ENCODE measurements around the gene SASH1. TPM values are rescaled to one million over a fixed set of nuclear protein-coding genes. Genes with fewer than 3 reads are reported as not detected.
"Not testable (repeated sequence)": the region's sequence is repeated elsewhere in the genome, so short reads cannot be mapped to it uniquely, and the experiment has no call there.

SASH1 gene
- total RNA-seq, 1 donor from 2014 or later = 61.3 TPM

GRCh38 chr6:148583631-148584030, 241.0 kb downstream of the SASH1 start:
- Mint-ChIP-seq H3K27me3 (peaks cover 20% of the 10 kb centered on the region), H3K27ac (no peak overlapping the region), H3K4me1 (ENCODE audit: unreplicated experiment) (no peaks in the 10 kb centered on the region), H3K4me3 (no peak overlapping the region), H3K9me3 (peaks cover 11% of the 10 kb centered on the region), H3K36me3 (no peaks in the 10 kb centered on the region)
- TF ChIP-seq, protein P1, sequence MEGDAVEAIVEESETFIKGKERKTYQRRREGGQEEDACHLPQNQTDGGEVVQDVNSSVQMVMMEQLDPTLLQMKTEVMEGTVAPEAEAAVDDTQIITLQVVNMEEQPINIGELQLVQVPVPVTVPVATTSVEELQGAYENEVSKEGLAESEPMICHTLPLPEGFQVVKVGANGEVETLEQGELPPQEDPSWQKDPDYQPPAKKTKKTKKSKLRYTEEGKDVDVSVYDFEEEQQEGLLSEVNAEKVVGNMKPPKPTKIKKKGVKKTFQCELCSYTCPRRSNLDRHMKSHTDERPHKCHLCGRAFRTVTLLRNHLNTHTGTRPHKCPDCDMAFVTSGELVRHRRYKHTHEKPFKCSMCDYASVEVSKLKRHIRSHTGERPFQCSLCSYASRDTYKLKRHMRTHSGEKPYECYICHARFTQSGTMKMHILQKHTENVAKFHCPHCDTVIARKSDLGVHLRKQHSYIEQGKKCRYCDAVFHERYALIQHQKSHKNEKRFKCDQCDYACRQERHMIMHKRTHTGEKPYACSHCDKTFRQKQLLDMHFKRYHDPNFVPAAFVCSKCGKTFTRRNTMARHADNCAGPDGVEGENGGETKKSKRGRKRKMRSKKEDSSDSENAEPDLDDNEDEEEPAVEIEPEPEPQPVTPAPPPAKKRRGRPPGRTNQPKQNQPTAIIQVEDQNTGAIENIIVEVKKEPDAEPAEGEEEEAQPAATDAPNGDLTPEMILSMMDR (conservative IDR thresholded peaks at IDR 0.05) = no peak
- DNase-seq (ENCODE audit: extremely low spot score, unreplicated experiment) = no peak

DNA sequence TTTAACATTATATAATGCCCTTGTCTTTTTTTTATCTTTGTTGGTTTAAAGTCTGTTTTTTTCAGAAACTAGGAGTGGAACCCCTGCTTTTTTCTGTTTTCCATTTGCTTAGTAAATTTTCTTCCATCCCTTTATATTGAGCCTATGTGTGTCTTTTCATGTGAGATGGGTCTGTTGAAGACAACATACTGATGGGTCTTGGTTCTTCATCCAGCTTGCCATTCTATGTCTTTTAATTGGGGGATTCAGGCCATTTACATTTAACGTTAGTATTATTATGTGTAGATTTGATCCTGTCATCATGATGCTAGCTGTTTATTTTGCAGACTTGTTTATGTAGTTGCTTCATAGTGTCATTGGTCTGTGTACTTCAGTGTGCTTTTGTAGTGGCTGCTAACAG, 243.0 kb downstream of the SASH1 start:
- not testable (repeated sequence) for H3K36me3 Mint-ChIP-seq

GRCh38 chr6:148590883-148591282, 248.2 kb downstream of the SASH1 start:
- Mint-ChIP-seq H3K4me1 (ENCODE audit: unreplicated experiment) (no peaks in the 10 kb centered on the region), H3K4me3 (no peak overlapping the region), H3K9me3 (peaks cover 6% of the 10 kb centered on the region), H3K27ac (no peak overlapping the region), H3K27me3 (peaks cover 5% of the 10 kb centered on the region), H3K36me3 (no peaks in the 10 kb centered on the region)
- TF ChIP-seq, protein P1 (conservative IDR thresholded peaks at IDR 0.05) = no peak
- no peak for DNase-seq (ENCODE audit: extremely low spot score, unreplicated experiment)

More for the DNA sequence above, 243.0 kb downstream of the SASH1 start:
- H3K27me3 Mint-ChIP-seq; H3K27ac Mint-ChIP-seq; H3K4me1 Mint-ChIP-seq (ENCODE audit: unreplicated experiment); DNase-seq (ENCODE audit: extremely low spot score, unreplicated experiment); H3K4me3 Mint-ChIP-seq: not testable (repeated sequence)
- peaks cover 11% of the 10 kb centered on the region for H3K9me3 Mint-ChIP-seq

DNA sequence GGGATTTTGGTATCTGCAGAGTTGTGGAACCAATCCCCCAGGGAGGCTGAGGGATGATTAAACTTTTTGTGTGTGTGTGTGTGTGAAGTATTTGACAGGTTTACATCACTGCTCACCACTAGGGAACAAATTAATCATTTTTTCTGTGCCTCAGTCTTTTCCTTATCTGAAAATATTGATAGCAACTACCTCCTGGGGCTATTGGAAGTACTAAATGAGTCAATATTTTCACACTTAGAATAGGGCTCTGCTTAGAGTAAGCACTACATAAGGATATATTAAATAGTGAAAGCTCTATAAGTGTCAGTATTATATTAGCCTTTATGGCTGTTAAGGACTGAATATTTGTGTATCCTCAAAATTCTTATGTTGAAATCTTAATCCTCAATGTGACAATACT, 249.0 kb downstream of the SASH1 start:
- H3K36me3 Mint-ChIP-seq = no peaks in the 10 kb centered on the region
- H3K4me3 Mint-ChIP-seq = no peak overlapping the region
- no peaks in the 10 kb centered on the region for H3K4me1 Mint-ChIP-seq (ENCODE audit: unreplicated experiment)
- peaks cover 4% of the 10 kb centered on the region for H3K27me3 Mint-ChIP-seq
- TF ChIP-seq, protein P1 (conservative IDR thresholded peaks at IDR 0.05) = no peak
- H3K27ac Mint-ChIP-seq = no peak overlapping the region
- peaks cover under 1% of the 10 kb centered on the region for H3K9me3 Mint-ChIP-seq
- no peak for DNase-seq (ENCODE audit: extremely low spot score, unreplicated experiment)

GRCh38 chr6:148593130-148593812, 250.6 kb downstream of the SASH1 start:
- no peak overlapping the region for H3K27ac Mint-ChIP-seq
- no peak overlapping the region for H3K4me3 Mint-ChIP-seq
- DNase-seq (ENCODE audit: extremely low spot score, unreplicated experiment) = no peak
- no peaks in the 10 kb centered on the region for H3K9me3 Mint-ChIP-seq
- TF ChIP-seq, protein P1 (conservative IDR thresholded peaks at IDR 0.05) = no peak
- H3K36me3 Mint-ChIP-seq = no peaks in the 10 kb centered on the region
- H3K27me3 Mint-ChIP-seq = no peaks in the 10 kb centered on the region
- H3K4me1 Mint-ChIP-seq (ENCODE audit: unreplicated experiment) = no peaks in the 10 kb centered on the region

DNA sequence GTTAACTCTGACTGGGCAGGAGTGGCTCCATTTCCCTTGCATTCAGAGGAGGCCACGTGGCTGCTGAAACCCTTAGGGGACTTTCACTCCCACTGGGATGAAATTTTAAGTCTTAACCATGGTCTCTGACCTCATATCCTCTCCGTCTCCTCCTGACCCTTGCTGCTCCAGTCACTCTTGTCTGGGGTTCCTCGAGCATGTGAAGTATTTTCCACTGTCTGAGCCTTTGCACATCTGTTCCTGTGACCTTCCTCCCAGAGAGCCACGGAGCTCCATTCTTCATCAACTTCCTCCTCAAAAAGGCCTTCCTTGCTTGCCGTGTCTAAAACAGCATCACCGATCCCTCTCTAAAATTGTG, 251.2 kb downstream of the SASH1 start:
- no peaks in the 10 kb centered on the region for H3K9me3 Mint-ChIP-seq
- no peak overlapping the region for H3K27ac Mint-ChIP-seq
- H3K4me1 Mint-ChIP-seq (ENCODE audit: unreplicated experiment) = no peaks in the 10 kb centered on the region
- TF ChIP-seq, protein P1 (conservative IDR thresholded peaks at IDR 0.05) = no peak
- no peak overlapping the region for H3K4me3 Mint-ChIP-seq
- DNase-seq (ENCODE audit: extremely low spot score, unreplicated experiment) = no peak
- no peaks in the 10 kb centered on the region for H3K36me3 Mint-ChIP-seq
- no peaks in the 10 kb centered on the region for H3K27me3 Mint-ChIP-seq

All from type B pancreatic cell (in vitro differentiated cells).